NCI-H1436 treated with DMSO at 0.1 percent for 48 hours (cell line): ENCODE data around the gene TRIM59.
"Not testable (repeated sequence)": the region's sequence is repeated elsewhere in the genome, so short reads cannot be mapped to it uniquely, and the experiment has no call there.

Experiments
- DNase-seq: peaks from one replicate; lab custom pipeline; 2025; lab: John Stamatoyannopoulos, UW

The TRIM59 gene

GRCh38 chr3:160455846-160456245 is 6.3 kb upstream of the TRIM59 start:
- DNase-seq, result no peak

DNA sequence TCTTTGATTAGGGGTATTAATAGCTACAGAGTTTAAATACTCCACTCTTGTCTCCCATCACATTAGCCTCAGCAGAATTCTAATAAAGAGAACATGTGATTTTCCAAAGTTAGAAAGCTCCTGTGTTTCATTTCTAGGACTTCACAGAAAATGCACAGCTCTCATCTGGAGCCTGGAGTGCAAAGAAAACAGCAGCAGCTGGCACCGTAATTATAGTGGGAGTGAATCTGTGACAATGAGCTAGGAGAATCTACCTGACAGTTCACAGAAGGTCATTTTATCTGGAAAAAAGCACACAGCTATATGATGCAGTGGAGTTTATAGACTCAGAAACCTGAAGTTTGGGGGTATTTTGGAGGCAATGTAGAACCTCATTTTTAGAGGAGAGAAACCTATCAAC is 5.4 kb upstream of the TRIM59 start:
- no peak for DNase-seq

DNA sequence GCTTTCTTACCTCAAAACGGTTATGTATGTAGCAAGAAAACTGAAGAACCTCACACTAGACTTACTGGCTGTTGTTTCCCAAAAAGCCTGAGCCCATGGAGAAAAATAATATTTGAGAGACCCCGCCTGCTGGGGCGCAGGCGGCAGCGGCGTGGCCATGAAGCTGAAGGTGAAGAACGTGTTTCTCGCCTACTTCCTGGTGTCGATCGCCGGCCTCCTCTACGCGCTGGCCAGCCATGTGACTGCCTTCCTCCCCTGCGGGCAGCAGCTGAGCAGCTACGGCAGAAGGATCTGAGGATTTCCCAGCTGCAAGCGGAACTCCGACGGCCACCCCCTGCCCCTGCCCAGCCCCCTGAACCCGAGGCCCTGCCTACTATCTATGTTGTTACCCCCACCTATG is 2.7 kb upstream of the TRIM59 start:
- not testable (repeated sequence) for DNase-seq

DNA sequence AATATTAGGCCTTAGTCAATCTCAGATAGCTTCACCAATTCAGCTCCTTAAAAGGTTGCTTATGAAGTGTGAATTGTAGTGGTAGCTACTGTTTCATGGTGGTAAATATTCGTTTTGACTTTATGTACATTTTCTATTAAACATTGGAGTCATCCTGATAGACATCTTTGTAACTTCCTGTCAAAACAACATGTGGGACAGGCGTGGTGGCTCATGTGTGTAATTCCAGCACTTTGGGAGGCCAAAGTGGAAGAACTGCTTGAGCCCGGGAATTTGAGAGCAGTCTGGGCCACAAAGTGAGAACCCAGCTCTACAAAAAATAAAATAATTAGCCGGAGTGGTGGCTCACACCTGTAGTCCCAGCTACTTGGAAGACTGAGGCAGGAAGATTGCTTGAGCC is 2.0 kb upstream of the TRIM59 start:
- DNase-seq, result no peak

DNA sequence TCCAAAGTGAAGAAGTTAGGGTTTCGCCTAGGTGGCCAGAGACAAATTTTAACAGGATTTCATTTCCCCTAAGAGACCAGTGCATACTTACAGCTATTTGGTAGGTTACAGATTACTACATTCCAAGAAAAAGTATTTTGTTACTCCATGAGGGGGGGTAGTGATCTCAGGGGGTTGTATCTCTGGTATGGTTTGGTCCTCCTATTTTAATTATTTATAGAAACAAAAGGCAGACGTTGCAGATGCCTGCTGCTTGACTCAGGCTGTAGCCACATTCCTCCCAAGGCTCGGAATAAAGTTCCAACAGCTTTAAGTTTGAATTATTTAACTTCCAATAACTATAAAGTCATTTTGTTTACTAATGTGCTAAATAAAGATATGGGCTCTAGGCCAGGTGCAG is 1.3 kb upstream of the TRIM59 start:
- no peak for DNase-seq

- DNase-seq, result no peak
These were observed 546 bp downstream of the TRIM59 start for GRCh38 chr3:160448845-160449635.

- DNase-seq, result no peak
These were observed 2.0 kb downstream of the TRIM59 start for GRCh38 chr3:160447544-160447943.

DNA sequence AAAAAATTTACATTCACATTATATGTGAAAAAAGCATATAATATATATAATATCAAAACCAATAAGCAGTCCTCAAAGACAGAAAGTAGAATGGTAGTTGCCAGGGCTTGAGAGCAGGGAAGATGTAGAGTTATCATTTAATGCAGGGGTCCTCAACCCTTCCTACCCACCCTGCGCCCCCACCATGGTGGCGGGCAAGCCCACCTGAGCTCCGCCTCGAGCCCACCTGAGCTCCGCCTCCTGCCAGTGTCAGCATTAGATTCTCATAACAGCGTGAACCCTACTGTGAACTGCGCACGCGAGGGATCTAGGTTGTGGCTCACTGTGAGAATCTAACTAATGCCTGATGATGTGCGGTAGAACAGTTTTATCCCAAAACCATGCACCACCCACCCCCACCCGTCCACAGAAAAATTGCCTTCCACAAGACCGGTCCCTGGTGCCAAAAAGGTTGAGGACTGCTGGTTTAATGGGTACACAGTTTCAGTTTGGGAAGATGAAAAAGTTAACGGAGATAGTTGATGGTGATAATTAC is 3.0 kb downstream of the TRIM59 start:
- no peak for DNase-seq

- DNase-seq, result no peak
These were observed 3.7 kb downstream of the TRIM59 start for GRCh38 chr3:160445854-160446253.

DNA sequence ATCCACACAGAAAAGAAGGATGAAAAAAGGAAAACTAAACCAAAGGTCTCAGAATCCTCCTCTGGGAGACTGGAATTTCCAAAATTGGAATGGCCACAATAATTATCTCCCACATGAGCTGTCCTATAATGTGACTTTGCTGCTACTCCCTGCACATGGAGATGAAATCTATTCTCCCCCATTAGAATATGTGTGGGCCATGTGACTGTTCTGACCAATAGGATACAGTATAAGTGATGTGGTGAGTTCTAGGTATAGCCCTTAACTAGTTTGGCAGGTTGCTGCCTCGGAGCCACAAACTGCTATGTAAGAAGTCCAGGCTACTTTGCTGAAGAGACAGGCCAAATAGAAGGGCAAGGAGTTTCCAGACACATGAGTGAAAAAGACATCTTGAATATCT is 5.2 kb downstream of the TRIM59 start:
- DNase-seq, result no peak

DNA sequence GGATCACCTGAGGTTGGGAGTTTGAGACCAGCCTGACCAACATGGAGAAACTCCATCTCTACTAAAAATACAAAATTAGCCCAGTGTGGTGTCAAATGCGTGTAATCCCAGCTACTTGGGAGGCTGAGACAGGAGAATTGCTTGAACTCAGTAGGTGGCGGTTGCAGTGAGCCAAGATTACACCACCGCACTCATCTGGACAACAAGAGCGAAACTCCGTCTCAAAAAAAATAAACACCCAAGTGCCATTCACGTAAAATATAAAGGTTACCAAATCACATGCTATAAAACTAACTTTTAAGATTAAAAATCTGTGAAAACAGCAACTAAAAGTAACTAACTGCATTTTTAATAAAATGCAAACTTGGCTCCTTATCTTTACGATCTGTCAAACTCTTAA is 8.9 kb downstream of the TRIM59 start:
- DNase-seq, result no peak

DNA sequence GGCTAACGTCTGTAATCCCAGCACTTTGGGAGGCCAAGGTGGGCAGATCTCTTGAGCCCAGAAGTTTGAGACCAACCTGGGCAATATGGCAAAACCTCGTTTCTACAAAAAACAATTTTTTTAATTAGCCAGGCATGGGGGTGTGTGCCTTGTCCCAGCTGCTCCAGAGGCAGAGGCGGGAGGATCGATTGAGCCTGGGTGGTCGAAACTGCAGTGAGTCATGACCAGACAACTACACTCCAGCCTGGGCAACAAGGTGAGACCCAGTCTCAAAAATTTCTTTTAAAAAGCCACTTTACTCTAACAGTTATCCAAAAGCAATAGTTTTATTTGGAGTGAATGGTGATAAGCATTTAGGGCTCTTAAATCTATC is 12.5 kb downstream of the TRIM59 start:
- DNase-seq, result no peak

GRCh38 chr3:160435747-160436146 is 13.8 kb downstream of the TRIM59 start:
- no peak for DNase-seq

DNA sequence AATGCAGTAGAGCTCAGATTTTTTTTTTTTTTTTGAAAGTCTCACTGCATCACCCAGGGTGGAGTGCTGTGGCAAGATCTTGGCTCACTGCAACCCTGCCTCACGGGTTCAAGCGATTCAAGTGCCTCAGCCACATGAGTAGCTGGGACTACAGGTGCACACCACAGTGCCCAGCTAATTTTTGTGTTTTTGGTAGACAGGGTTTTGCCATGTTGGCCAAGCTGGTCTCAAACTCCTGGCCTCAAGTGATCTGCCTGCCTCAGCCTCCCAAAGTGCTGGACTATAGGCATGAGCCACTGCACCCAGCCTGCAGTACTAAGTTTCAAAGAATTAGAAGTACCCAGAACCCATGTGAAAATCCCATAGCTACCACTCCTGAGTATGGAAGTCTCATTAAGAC is 14.5 kb downstream of the TRIM59 start:
- DNase-seq, result no peak

DNA sequence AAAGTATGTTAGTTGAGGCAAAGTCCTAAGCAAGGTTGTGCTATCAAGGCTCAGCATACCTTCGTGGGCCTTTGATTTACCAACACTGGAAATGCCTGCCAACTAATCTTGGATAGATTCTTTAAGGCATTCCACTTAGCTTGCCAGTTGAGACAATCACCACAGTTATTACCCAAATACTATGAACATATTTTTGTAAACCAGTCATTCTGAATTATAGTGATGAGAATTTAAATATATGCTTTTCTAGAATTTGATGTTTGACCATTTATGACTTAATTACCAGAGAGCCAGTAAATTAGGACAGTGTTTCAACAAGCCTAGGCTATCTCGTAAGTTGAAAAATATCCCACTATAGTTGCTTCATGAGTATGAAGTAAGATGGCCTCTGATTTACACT is 15.5 kb downstream of the TRIM59 start:
- DNase-seq, result no peak

- DNase-seq, result no peak
These were observed 21.7 kb downstream of the TRIM59 start for GRCh38 chr3:160427832-160428424.

GRCh38 chr3:160417311-160417710 is 32.3 kb downstream of the TRIM59 start:
- DNase-seq, result no peak

DNA sequence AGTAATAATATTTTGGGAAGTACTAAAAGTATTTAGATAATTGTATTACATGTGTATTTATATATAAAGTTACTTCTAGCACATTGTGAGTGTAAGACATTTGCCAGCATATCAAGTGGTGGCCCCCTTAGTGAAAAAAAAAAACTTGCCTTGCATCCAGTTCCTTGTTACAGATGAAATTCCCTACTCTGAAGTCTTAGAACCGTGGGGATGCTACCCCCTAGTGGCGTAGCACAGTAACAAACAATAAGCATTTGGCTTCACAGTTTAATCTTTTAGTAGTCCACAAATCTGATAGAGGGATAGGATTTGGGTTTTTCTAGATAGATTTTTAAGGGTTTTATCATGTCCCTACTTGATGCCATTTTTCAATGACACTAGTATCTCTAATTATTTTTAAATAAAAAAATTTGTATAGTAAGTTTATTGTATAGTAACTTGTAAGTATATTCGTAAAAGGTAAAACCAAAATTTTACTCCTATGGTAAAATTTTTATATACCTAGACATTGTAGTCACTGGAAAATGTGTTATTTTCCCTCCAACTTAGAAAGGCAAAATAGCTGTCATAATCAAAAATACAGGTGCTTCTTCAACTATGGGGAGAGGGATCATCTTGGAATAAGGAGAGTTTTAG is 35.9 kb downstream of the TRIM59 start:
- peak; percentile 72 for DNase-seq

- no peak for DNase-seq
These were observed 37.1 kb downstream of the TRIM59 start for GRCh38 chr3:160412477-160412876.

- no peak for DNase-seq
These were observed 39.6 kb downstream of the TRIM59 start for GRCh38 chr3:160409812-160410610.

DNA sequence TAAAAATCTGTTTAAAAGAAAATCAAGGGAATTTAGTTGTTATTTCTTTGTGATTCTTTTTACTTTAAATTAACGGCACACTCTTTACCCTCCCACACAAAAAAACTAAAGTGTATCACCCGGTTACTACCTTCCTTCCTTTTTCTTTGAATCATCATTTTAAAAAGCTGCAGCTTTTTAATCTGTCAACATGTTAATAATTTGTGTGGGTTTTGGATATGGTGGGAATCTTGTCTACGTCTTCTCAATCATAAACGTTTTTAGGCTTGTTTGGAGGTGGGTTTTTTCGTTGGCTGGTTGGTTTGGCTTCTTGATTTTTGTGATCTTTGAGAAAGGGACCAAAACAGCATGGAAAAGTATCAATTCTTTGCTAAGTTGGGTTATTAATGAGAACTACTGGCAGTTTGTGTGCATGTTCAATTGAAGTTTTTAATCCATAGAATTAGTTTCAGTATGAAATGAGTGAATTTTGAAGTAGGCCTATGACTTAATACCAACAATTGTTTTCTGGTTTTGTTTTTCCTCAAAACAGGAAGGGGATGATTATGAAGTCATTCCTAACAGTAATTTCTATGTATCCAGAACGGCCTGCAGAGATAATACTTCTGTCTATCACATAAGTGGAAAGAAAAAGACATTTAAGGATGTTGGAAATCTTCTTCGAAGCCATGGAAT is 45.7 kb downstream of the TRIM59 start:
- DNase-seq, result no peak

GRCh38 chr3:160403028-160403545 is 46.5 kb downstream of the TRIM59 start:
- peak; percentile 39 for DNase-seq
